AG20443 (cell line): ENCODE data around the gene SPEF1.

Experiments
- DNase-seq: peaks from one replicate; pipeline ENCODE4 v3.0.0; 2012; ENCODE audit warnings: low spot score, mixed read lengths

SPEF1 gene

DNA sequence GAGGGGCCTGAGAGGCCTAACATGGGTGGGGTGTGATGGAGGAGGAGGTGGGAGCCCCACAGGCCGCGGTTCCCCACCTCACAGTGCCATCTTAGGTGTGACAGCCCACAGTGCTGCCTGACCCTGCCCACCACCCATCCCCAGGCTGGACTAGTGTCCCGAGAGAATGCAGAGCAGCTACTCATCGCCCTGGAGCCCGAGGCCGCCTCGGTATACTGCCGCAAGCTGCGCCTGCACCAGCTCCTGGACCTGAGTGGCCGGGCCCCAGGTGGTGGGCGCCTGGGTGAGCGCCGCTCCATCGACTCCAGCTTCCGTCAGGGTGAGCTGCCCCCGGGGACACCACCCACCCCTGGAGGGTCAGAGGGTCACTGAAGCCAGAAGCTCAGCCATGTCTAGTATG, 33.2 kb downstream of the SPEF1 start:
- no peak for DNase-seq

DNA sequence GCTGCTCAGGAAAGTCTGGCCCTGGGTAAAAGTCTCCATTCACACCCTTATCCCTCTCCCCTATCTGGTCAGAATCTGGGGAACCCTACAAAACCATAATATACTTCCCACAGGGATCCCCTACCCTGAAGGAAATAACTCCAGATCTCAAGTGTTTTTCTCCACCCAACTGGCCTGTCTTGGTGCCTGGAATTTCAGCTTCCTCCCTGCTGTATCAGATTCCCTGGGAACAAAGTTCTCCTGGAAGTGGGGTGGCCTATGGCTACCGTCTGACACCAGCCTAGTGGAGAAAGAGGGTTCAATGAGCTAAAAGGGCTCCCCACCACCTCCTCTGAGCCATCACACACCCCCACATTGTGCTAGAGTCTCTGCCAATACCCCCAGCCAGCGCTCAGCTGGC, 33.8 kb downstream of the SPEF1 start:
- DNase-seq, result no peak

- DNase-seq, result no peak
Observed at GRCh38 chr20:3745686-3746173, 35.5 kb downstream of the SPEF1 start.

- peak; percentile 47 for DNase-seq
Observed at GRCh38 chr20:3744806-3745685, 36.2 kb downstream of the SPEF1 start.

GRCh38 chr20:3744037-3744436, 37.2 kb downstream of the SPEF1 start:
- DNase-seq, result no peak

DNA sequence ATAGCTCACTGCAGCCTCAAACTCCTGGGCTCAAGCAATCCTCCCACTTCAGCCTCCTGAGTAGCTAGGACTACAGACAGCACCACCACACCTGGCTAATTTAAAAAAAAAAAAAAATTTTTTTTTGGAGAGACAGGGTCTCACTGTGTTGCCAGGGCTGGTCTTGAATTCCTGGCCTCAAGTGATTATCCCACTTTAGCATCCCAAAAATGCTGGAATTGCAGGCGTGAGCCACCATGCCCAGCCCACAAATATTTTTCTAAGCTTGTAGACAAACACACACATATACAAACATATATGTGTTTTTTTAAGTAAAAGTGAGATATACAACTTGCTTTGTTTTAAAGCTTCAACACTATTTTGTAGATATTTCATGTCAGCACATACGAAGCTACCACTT, 38.0 kb downstream of the SPEF1 start:
- no peak for DNase-seq

DNA sequence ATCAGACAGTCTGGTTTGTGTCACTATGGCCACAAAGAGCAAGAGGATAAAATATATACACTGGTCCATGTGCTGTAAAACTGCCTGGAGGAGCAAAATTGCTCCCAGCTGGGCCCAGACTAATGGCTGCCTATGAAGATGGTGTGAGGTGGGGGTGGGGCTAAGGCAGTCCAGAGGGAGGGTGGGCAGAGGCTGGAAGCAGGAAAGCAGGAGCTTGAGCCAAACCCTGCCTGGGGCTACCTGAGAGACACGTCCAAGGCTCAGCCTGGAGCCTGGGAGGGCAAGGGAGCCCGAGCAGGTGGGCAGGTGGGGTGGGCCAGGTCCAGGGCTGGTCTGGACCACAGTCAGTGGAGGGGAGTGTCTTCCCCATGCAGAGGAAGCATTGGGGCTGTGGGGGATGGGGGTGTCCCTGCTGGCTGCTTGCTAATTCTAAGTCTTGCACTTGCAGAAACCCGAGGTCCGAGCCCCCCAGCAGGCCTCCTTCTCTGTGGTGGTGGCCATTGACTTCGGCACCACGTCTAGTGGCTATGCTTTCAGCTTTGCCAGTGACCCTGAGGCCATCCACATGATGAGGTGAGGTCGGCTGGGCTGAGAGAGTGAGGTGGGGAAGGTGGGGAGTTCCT, 39.3 kb downstream of the SPEF1 start:
- DNase-seq, result no peak

DNA sequence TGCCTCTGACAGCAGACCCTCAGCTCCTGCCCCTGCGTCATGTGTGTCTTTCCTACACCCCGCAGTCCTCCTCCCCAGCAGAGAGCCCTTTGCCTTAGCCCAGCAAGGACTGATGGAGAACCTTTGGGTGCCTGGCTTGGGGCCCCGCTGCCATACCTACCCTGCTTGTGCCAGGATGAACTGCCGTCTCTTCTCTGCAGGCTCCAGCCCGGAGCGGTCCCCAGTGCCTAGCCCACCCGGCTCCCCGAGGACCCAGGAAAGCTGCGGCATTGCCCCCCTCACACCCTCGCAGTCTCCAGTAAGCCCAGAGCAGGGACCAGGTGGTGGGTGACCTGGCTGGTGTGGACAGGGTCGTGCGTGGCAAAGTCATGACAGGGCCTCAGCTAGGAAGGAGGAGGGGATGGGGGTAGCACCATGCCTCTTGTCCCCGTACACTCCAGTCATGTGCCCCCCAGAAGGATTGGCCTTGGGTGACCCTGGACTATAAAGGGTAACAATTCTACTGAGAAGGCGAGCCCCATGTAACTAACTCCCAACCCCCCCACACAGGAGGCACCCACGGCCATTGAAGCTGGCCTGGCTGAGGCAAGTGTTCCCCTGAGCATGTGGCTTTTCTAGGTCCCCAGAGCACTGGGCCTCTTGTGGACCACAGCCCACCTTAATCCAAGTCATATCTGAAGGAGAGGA, 40.5 kb downstream of the SPEF1 start:
- no peak for DNase-seq

DNA sequence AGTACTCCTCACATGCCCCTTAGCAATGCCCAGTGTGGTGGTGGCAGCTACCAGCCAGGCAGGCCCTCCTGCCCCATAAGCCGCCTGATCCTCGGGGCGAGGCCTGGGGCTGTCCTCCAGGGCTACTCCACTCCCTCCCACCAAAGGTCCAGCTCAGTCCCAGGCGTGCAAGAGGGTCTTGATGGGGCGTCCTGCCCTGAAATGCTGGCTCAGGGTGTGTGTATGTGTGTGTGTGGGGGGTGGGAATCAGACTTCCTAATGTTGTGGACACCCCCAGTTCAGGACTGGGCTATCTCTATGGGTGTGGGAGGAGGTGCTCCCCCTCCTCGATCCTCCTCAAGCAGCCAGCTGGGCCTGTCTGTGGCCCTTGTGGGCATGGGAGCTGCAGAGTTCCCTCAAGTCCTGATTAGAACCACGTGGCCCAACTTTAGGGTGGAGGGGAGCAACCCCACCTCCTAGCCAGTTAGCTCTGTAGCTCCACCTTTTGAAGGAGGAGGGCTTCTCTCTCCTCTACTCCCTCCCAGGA, 41.3 kb downstream of the SPEF1 start:
- DNase-seq, result no peak

DNA sequence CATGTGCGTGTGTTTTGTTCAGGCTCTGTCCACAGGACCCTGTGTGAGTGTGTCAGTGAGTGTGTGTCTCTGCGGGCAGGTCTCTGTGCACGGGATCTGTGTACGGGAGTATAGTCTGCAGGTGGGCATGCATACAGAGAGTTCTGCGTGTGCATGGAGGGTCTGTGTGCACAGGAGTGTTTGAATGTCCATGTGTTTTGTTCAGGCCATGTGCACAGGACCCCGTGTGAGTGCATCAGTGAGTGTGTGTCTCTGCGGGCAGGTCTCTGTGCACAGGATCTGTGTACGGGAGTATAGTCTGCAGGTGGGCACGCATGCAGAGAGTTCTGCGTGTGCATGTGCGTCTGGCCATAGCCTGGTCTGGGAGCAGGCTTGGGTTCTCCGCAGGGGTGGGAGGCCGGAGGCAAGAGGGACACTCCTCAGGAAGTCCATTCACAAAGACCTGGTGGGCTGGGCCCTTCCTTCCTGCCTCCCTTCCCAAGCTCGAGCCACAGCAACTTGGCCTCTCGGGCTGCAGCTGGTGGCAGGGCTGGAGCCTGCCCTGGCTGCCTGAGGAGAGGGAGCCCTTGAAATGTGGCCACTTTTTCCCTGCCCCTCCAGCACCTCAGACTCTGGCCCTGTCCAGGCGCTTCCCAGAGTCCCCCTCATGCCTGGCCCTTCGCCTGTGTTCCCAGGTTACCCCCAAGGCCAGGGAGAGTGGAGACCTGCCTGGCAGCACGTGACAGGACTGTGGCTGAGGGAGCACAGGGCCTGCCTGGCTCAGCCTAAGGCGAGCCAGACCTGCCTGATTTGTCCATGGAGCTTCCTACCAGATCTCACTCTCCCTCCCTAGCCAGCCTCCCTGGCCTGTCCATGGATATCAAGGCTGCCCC, 42.0 kb downstream of the SPEF1 start:
- DNase-seq, result no peak

DNA sequence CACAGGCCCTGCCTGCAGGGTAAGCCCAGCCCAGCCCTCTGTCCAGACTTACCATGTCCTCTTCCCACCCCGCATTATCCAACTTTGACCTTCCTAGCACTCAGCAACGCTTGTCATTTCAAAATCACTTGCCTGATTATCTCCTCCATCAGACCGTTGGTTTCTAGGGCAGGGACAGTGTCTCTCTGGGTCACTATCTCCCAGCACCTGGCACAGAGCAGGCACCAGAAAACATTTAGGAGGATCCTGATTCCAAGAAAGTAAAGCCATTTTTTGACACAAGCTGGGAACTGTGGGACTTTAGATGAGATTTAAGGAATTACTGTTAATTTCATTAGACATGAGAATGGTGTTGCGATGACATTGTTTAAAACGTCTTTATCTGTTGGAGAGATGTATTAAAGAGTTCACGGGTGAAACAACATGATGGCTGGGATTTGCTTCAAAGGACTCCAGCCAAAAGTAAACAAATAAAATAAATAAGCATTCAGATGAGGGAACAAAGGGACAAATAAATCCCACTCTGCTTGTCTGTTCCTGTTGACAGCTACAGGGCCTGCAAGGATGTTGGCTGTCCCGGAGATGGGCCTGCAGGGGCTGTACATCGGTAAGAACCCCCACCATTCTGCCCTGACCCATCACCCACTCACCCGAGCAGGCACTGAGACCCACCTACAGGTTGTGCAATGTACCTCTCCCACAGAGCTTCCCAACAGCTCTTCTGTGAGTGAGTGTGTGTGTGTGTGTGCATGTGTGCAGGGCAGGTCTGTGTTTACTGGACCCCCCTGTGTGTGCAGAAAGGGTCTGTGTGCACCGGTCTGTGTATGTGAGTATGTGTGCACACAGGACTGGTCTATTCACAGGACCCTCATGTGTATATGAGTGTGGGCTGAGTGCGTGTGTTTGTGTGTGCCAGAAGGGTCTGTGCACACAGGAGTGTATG, 42.9 kb downstream of the SPEF1 start:
- no peak for DNase-seq

- no peak for DNase-seq
Observed at GRCh38 chr20:3735768-3736167, 45.5 kb downstream of the SPEF1 start.

DNA sequence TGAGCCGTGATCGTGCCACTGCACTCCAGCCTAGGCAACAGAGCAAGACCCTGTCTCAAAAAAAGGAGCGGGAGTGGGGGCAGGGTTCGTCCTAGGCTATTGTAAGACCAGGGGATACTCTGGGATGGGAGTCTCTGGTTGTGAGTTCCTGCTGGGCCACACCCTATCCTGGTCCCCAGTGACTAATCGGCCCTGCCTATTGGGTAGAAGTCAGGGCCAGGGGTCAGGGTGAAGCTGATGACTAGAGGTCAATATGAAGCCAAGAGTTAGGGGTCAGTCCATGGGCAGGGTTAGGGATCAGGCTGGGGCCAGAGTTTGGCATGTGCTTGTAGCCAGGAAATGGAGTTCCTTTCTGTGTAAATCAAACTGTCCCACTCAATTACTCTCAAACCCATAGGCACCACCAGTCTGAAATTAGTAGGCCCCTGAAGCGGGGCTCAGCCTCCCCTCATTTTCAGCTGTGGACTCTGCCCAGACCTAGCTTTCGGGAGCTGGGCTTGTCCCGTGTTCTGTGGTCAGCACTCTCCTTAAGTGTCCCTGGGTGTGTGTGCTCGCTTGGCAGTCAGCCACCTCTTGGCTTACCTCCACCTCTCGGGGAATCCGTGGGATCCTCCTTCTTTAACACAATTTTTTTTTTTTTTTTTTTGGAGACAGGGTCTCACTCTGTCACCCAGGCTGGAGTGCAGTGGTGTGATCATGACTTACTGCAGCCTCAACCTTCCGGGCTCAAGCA, 47.0 kb downstream of the SPEF1 start:
- no peak for DNase-seq

- no peak for DNase-seq
Observed at GRCh38 chr20:3733119-3733995, 47.9 kb downstream of the SPEF1 start.

- DNase-seq, result peak; percentile 66
Observed at GRCh38 chr20:3732327-3733118, 48.7 kb downstream of the SPEF1 start, which contains the start of gene HSPA12B. Gene HSPA12B (plus strand): TSS chr20:3732685. CDS start chr20:3738675, 5,990 bp downstream.

DNA sequence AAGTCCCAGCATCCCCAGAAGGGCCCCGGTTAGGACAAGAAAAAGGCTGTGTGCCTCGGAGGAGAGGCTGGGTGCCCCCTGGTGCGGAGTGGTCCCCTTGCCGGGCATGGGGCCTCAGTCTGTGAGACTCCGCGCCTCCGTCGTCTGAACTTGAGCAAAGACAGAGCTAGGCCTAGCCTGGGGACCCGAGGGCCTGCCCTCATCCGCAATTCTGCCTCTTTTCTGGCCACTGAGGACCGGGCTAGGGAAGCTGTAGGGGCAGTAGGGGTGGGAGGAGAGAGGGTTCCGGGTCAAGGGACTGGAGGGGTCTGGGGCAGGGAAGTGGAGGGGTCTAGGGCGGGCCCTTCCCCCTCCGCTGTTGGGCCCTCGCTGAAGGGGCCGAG, 49.3 kb downstream of the SPEF1 start:
- no peak for DNase-seq

DNA sequence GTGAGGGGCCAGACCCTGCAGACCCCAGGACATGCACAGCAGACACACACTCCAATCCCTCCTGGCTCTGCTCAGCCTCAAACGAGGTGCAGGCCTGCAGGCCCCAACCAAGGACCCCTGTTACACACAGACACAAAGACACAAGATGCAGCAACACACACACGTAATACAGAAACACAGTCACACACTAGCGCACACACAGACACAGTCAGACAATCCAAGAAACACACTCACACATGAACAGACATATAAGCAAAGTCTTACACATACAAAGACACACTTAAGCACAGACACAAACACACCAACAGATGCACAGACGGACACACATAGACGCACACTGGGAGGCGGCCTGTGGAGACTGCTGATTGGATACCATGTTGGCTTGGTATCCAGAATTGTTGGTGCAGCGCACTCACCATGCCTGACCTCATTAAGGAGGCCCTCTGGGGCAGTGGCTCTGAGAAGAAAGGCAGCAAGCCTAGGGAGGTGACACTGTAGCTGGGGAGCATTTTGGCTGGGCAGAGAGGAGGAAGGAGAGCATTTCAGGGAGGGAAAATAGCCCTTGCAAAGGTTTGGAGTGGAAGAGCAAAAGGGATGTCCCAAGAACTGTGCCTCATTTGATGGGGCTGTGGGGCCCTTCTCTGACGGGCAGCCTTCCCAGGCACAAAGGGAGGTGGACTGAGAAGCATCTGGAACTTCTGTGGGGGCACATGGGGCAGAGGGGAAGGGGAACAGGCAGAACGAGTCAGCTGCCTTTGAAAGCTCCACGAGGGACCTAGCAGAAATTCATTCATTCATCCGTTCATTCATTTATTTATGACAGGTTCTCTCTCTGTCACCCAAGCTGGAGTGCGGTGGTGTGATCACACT, 50.2 kb downstream of the SPEF1 start:
- DNase-seq, result no peak
